Globus pallidus (tissue), 1 donor: ENCODE results near the gene OBSCN.
A peak's percentile ranks its signal among the peaks of the same experiment; 100 is the strongest.
"Not testable (repeated sequence)": the region's sequence is repeated elsewhere in the genome, so short reads cannot be mapped to it uniquely, and the experiment has no call there.

Experiments
- DNase-seq: peaks from one replicate; pipeline ENCODE4 v3.0.0-alpha.2; 2015; ENCODE audit warnings: low spot score

Gene OBSCN

DNA sequence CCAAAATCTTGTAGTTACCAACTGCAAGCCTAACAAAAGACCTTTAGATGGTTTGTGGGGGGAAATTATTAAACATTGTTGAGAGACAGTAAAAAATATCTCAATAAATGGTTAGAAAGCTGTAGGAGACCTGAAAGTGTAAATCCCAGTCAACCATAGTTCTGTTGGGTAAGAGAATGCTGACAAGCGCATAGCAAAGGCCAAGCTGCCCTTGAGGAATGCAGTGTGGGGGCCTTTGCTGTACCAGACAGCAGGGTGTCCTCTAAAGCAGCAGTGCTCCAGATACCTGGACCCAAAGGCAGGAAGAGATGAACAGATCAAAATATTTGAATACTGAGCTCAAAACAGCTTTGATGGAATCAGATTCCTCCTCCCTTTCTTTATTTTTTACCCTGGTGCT, 54.6 kb downstream of the OBSCN start:
- DNase-seq: no peak

DNA sequence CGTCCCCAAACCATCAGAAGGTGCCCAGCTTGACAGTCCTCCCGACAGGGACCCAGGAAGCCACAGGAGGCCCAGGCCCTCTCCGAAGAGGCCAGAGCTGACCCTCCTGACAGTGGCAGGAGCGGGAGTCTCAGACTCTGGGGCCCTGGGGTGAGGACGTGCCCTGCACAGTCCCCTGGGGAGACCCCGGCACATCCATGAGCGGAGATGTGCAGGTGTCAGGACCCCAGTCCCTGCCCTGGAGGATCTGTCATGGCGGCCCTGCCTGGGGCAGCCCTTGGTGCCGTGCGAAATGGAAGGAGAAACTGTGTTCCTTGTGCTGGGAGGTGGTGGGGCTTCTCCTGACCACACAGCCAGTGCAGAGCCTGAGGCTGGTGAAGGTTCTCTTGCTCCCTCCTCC, 55.8 kb downstream of the OBSCN start:
- no peak for DNase-seq

DNA sequence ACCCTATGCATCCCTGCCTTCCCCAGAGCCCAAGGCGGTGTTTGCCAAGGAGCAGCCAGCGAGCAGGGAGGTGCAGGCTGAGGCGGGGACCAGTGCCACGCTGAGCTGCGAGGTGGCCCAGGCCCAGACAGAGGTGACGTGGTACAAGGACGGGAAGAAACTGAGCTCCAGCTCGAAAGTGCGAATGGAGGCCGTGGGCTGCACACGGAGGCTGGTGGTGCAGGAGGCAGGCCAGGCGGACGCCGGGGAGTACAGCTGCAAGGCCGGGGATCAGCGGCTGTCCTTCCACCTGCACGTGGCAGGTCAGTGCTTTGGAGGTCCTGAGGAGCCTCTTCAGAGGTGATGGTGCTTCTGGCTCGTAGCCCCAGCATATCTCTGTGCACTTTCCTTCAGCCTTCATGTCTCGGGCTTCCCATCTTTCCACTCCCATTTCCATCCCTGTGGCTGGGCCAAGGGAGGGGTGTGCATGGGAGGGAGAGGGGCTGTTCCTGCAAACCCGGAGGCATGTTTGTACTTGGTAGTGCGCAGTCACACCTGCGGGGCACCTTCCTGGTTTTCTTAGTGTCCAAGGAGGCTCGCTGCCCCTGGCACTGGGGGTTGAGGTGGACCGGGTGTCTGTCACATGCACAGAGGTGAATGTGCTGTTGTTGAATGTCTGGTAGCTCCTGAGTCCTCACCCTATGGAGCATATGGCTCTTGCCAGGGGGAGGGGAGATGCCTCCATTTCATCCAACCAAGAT, 56.4 kb downstream of the OBSCN start:
- no peak for DNase-seq

DNA sequence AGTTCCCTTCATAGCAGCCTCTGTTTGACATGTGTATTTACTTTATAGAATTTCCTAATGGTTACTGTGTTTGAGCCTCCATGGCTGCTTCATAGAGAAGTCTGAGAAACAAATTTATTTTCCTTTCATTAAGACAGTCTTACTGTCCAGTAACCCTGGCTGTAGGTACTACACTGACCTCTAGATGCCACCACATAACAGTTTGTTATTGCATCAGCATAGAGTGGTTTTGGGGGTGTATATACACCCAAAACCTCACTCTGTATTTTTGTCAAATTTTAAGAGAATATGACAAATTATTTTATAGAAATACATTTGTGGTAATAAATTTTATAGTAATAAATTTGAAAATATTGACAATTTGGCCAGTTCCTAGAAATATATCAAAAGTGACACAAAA, 57.3 kb downstream of the OBSCN start:
- no peak for DNase-seq

DNA sequence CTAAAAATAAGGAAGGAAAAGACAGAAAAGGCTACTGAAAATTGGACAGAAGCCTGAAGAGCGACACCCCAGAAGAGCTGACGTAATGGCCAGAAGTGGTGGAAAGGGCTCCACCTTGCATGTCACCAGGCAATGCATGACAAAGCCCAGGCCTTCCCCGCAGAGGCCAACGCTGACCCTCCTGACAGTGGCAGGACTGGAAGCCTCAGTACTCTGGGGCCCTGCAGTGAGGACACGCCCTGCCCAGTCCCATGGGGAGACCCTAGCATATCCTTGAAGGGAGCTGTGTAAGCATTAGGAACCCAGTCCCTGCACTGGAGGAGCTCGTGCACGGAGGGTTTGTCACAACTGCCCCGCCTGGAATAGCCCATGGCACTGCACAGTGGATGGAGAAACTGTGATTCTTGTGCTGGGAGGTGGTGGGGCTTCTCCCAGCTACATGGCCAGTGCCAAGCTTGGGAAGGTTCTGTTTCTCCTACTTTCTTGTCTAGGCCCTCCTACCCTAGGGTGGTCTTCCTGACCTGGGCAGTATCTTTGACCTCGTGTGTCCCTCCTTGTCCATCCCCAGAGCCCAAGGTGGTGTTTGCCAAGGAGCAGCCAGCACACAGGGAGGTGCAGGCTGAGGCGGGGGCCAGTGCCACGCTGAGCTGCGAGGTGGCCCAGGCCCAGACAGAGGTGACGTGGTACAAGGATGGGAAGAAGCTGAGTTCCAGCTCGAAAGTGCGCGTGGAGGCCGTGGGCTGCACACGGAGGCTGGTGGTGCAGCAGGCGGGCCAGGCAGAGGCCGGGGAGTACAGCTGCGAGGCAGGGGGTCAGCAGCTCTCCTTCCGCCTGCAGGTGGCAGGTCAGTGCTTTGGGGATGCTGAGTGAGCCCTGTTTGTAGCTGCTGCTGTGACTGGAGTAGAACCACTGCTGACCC, 60.4 kb downstream of the OBSCN start:
- no peak for DNase-seq

DNA sequence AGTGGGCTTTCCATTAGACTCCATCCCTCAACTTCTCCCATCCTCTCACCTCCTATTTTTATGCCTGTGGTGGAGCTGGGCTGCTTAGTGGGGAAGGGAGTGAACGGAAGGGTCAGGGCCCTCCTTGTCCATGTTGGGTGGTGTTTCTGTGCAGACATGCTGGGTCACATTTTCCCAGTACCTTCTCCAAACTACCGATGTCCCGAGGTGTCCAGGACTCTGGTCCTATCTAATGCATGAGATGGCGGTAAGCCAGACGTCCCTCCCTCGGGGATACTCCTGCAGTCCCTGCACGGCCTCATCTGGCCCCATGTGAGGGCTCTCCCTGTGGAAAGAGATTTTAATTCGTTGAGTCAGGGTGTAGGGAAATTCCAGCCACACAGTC, 61.0 kb downstream of the OBSCN start:
- no peak for DNase-seq

DNA sequence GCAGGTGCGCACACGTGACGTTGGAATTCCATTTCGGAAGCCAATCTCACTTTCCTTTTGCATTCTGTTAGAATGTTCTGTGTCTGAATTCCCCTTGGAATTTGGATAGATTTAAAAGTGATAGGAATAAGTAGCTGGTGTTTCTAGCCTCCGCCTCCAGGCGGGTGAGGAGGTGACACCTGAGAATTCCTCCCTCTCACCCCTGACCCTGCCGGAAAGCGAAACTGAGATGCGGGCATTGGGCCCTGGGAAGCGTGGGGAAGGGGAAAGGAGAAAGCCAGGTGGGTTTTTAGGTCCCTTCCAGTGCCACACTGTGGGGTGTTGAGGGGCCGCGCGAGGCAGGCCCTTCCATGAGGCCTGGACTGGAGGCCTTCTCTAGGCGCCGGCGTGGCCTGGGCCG, 61.6 kb downstream of the OBSCN start:
- DNase-seq: not testable (repeated sequence)

DNA sequence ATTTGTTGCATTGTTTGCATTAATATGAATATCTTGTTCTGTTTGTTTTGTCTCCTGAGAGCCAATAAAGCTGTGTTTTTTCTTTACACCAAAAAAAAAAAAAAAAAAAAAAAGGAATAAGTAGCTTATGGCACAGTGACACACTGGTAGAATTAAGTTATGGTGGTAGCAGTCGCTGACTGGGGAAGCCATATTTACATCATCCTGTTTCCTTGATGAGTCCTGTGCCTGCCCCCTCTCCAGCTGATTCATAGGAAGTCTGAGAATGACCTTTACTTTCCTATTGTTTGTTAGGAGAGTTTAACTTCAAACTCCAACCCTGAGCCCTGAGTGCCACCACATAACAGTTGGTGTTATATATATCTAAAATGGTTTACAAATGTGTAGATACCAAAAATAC, 62.2 kb downstream of the OBSCN start:
- DNase-seq: no peak

DNA sequence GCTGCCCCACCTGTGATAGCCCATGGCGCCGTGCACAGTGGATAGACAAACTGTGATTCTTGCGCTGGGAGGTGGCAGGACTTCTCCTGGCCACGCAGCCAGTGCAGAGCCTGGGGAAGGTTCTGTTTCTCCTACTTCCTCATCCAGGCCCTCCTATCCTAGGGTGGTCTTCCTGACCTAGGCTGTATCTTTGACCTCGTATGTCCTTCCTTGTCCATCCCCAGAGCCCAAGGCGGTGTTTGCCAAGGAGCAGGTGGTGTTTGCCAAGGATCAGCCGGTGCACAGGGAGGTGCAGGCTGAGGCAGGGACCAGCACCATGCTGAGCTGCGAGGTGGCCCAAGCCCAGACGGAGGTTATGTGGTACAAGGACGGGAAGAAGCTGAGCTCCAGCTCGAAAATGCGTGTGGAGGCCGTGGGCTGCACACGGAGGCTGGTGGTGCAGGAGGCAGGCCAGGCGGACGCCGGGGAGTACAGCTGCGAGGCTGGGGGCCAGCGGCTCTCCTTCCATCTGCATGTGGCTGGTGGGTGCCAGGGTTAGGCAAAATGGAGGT, 63.9 kb downstream of the OBSCN start:
- no peak for DNase-seq

DNA sequence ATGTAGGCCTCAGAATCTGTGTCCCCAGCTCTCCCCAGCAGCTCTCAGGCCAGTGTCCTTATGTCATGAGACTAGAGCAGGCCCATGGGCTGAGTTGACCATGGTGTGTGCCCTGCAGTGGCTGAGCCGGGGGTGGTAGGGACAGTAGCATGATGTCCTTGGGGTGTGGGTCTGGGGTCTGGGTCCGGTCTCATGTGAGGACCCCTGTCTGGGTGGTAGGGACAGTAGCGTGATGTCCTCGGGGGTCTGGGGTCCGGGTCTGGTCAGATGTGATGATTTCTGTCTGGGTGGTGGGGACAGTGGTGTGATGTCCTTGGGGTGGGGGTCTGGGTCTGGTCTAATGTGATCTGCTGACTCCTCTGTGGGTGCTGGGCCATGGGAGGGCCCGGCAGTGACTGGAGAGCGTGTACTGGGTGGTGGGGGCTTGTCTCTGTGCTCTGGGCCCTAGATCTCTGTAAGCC, 64.5 kb downstream of the OBSCN start:
- no peak for DNase-seq

DNA sequence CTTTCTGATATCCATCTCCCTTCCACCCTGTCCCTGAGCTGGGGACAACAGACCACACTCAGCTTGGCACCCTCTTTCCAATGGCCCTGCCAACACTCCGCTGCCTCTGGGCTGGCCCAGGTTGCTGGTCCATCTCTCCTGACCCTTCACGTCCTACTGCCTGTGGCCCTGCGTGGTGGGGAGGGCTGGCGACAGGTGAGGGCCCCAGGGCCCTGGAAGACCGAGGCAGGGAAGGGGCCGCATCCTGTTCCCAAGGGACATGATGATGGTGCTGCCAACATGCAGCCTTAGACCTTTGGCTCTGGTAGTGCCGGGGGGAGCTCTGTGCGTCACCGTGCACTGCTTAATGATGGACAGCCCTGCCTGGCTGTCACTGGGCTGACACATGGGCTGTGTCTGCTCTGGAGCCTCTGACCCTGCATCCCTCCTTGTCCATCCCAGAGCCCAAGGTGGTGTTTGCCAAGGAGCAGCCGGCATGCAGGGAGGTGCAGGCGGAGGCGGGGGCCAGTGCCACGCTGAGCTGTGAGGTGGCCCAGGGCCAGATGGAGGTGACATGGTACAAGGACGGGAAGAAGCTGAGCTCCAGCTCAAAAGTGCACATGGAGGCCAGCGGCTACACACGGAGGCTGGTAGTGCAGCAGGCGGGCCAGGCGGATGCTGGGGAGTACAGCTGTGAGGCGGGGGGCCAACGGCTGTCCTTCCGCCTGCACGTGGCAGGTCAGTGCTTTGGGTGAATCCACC, 65.2 kb downstream of the OBSCN start:
- no peak for DNase-seq

DNA sequence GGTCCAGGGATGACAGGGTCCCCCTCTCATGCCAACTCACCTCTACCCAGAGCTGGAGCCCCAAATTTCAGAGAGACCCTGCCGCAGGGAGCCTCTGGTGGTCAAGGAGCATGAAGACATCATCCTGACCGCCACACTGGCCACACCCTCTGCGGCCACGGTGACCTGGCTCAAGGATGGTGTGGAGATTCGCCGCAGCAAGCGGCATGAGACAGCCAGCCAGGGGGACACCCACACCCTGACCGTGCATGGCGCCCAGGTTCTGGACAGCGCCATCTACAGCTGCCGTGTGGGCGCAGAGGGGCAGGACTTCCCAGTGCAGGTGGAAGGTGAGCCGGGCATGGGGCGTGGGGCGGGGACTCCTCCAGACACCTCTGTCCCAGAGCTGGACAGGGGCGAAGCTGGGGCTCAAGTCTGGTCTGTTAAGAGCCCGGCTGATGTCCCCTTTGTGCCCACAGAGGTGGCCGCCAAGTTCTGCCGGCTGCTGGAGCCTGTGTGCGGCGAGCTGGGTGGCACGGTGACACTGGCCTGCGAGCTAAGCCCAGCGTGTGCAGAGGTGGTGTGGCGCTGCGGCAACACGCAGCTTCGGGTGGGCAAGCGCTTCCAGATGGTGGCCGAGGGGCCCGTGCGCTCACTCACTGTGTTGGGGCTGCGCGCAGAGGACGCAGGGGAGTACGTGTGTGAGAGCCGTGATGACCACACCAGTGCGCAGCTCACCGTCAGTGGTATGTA, 66.0 kb downstream of the OBSCN start:
- no peak for DNase-seq

DNA sequence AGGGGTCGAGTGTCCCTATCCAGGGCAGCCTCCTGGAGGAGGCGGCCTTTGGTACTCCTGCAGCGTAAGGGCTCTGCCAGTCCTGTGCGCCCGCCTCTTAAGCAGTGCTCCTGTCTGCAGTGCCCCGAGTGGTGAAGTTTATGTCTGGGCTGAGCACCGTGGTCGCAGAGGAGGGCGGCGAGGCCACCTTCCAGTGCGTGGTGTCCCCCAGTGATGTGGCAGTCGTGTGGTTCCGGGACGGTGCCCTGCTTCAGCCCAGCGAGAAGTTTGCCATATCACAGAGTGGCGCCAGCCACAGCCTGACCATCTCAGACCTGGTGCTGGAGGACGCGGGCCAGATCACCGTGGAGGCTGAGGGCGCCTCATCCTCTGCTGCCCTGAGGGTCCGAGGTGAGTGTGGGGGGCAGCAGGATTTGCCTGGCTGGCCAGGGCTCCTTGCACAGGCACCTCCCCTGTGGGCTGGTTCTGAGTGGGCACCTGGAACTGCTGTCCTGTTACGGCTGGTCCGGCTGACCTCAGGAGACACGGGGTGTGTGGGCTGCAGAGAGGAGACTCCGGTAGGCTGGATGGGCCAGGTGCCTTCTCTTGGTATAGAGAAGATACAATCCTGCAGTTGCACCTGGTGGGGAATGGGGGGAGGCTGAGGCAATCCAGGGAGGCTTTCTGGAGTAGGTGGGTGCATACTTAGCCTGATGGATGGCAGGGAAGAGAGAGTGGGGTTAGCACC, 66.8 kb downstream of the OBSCN start:
- no peak for DNase-seq

DNA sequence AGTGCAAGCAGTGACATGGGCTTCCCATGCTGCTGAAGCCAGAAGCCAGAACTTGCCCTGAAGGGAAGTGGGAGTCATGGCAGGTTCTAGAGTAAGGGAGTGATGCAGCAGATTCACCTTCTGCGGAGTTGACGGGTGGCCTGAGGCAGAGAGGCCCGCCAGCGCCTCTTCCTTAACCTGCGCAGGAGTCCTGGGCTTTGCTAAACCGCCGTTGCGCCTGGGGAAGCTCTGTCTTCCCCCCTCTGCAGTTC, 67.3 kb downstream of the OBSCN start:
- no peak for DNase-seq

DNA sequence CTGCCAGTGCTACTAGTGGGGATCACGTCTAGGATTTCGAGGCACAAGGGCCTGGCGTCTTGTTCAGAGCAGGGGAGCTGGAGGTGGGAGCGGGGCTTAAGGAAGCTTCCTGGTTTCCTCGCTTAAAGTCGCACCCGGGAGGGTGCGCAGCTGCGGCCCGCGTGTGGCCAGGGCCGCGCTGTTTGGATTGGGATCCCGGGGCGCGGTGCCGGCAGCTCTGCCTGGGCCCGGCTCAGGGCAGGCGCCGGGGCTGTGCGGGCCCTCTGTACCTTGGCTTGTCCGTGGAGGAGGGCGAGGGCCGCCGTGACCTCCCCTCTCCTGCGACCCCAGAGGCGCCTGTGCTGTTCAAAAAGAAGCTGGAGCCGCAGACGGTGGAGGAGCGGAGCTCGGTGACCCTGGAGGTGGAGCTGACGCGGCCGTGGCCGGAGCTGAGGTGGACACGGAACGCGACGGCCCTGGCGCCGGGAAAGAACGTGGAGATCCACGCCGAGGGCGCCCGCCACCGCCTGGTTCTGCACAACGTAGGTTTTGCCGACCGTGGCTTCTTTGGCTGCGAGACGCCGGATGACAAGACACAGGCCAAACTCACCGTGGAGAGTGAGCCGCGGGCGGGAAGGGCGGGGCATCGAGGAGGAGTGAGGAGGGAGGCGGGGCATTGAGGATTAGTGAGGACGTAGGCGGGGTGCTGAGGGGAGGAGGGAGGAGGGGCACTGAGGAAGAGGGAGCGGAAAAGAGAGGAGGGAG, 67.8 kb downstream of the OBSCN start:
- peak; percentile 43 for DNase-seq

DNA sequence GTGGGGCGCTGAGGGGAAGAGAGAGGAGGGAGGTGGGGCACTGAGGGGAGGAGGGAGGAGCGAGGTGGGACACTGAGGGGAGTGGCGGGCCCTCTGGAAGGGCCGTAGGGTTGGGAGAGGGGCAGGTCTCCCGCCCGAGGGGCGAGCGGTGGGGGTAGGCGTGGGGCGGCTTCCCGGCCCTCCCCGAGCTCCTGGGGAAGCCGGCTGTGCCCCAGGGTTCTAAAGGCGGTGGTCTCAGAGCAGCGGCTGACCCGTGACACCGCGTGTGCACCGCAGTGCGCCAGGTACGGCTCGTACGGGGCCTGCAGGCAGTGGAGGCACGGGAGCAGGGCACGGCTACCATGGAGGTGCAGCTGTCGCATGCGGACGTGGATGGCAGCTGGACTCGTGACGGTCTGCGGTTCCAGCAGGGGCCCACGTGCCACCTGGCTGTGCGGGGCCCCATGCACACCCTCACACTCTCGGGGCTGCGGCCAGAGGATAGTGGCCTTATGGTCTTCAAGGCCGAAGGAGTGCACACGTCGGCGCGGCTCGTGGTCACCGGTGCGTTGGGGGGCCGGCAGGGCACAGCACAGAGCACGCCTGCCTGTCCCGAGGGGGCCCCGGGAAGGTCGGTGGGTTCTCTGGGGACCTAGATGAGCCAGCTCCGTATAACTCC, 68.5 kb downstream of the OBSCN start:
- no peak for DNase-seq

DNA sequence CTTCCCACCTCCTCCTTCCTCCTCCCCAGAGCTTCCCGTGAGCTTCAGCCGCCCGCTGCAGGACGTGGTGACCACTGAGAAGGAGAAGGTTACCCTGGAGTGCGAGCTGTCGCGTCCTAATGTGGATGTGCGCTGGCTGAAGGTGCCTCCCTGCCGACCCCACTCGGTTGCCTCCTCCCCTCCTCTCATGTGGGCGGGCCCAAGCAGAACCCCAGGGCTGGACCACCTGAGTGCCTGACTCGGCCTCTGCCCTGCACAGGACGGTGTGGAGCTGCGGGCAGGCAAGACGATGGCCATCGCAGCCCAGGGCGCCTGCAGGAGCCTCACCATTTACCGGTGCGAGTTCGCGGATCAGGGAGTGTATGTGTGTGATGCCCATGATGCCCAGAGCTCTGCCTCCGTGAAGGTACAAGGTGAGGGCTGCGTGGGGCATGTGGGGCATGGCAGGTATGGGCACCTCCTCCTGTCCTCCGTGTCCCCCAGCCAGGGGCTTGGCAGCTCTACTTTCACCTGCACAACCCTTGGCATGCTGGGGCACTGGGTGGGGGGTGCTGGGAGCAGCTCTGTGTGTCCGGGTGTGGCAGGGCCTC, 69.2 kb downstream of the OBSCN start:
- DNase-seq: no peak

DNA sequence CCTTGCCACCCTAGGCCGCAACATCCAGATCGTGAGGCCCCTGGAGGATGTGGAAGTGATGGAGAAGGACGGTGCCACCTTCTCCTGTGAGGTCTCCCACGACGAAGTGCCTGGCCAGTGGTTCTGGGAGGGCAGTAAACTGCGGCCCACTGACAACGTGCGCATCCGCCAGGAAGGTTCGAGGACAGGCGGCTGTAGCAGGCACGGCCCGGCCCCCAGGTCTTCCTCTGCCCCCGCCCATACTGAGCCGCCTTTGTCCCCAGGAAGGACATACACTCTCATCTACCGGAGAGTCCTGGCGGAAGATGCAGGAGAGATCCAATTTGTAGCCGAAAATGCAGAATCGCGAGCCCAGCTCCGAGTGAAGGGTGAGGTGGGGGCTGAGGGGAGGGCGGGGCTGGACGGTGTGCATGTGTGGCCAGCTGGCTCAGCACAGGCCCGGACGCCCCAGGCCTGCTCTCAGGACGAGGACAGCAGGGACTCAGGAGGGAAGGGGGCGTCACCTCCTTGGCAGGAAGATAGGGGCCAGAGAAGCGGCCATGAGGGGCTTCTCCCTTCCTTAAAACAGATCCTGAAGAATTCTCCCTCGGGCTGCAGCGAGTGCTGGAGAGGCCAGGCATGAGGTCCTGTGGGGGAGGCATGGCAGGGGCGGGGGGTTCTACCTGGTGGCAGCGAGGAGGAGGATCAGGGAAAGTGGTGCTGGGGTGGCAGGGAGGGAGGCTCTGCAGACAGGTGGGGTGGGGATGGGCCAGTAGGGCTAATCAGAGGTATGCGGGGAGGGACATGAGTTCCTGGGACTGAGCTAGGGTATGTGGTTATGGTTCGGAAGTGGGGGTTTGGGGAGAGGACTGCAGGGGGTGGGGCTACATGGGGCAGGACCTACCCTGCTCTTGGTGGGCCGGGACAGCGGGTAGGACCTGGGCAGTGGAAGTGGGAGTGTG, 69.9 kb downstream of the OBSCN start:
- no peak for DNase-seq
